ENCODE measurements around the gene LEF1.

LEF1 gene

DNA sequence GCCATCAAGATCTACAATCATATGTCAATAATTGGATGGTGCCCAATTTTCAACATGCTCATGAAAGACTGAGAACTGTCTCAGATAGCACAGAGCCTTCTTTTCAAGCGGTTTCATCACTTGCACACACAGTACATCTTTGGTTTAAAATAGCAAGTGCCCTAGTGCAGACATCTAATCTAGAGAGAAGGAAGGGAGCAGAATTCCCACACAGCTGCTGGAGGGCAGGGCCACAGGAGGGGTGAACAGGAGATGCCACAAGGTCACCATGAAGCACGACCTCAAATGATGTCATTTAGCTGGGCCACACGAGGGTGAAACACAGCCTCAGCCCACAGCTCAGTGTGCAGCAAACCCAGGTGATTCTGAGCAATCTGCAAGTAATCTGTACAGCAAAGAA, 24.3 kb downstream of the LEF1 start:
- Histone ChIP-seq H3K9me3 (ENCODE audit: low read length) (no peaks in the 10 kb centered on the region), H3K27me3 (ENCODE audit: control insufficient read depth in 1 of 2, insufficient read depth in 2 of 2, low read length in 2 of 2) (no peaks in the 10 kb centered on the region)

DNA sequence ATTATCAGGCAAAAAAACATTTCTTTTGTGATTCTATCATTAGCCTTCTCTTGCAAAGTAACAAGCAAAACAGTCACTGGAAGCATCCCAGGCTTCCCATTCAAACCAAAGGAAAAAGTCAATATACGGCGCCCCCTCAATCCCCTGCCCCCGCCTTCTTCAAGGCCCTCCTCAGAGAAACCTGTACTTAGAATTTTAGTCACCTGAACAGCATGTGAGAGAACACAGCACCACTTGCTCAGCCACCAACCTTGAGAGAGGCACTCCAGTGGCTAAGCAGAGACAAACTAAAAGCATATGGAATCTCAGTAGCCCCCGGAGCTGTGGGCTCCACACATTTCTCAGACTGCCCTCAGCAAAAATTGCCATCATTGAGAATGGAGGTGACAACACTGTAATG, 25.2 kb downstream of the LEF1 start:
- H3K27me3 ChIP-seq (ENCODE audit: control insufficient read depth in 1 of 2, insufficient read depth in 2 of 2, low read length in 2 of 2), result no peaks in the 10 kb centered on the region
- no peaks in the 10 kb centered on the region for H3K9me3 ChIP-seq (ENCODE audit: low read length)
- H3K4me3 ChIP-seq (ENCODE audit: low read depth in 1 of 2, low read length in 2 of 2), result no peak overlapping the region
- no peak overlapping the region for H3K27ac ChIP-seq (ENCODE audit: low read depth, low read length)
- no peaks in the 10 kb centered on the region for H3K36me3 ChIP-seq (ENCODE audit: insufficient read depth, low read length)
- H3K9ac ChIP-seq (ENCODE audit: low read length), result no peak overlapping the region
- H3K4me1 ChIP-seq (ENCODE audit: insufficient read depth, low read length), result no peaks in the 10 kb centered on the region

More for the DNA sequence above, 24.3 kb downstream of the LEF1 start:
- no peak overlapping the region for H3K27ac ChIP-seq (ENCODE audit: low read depth, low read length)
- H3K9ac ChIP-seq (ENCODE audit: low read length), result no peak overlapping the region
- no peaks in the 10 kb centered on the region for H3K36me3 ChIP-seq (ENCODE audit: insufficient read depth, low read length)
- no peaks in the 10 kb centered on the region for H3K4me1 ChIP-seq (ENCODE audit: insufficient read depth, low read length)
- H3K4me3 ChIP-seq (ENCODE audit: low read depth in 1 of 2, low read length in 2 of 2), result no peak overlapping the region

DNA sequence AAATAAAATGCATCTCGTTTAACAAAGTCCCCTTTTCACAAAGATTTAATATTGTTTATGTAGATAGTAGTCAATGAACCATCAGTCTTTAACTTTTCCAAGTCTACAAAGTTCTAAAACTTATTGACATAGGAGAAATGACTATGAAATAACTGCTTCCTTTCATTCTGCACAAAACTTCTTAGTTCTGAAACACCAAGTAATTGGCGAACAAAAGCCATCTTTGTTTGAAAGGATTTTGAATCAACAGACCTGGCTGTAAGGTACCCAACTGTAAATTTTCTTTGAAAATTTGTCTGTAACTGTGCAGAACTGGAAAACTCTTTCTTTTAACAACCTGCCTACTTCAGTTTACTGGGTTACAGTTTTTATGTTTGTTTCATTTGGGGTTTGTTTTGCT, 25.9 kb downstream of the LEF1 start:
- no peaks in the 10 kb centered on the region for H3K4me1 ChIP-seq (ENCODE audit: insufficient read depth, low read length)
- no peaks in the 10 kb centered on the region for H3K9me3 ChIP-seq (ENCODE audit: low read length)
- H3K9ac ChIP-seq (ENCODE audit: low read length), result no peak overlapping the region
- H3K27me3 ChIP-seq (ENCODE audit: control insufficient read depth in 1 of 2, insufficient read depth in 2 of 2, low read length in 2 of 2), result no peaks in the 10 kb centered on the region
- H3K36me3 ChIP-seq (ENCODE audit: insufficient read depth, low read length), result no peaks in the 10 kb centered on the region
- no peak overlapping the region for H3K4me3 ChIP-seq (ENCODE audit: low read depth in 1 of 2, low read length in 2 of 2)
- no peak overlapping the region for H3K27ac ChIP-seq (ENCODE audit: low read depth, low read length)

DNA sequence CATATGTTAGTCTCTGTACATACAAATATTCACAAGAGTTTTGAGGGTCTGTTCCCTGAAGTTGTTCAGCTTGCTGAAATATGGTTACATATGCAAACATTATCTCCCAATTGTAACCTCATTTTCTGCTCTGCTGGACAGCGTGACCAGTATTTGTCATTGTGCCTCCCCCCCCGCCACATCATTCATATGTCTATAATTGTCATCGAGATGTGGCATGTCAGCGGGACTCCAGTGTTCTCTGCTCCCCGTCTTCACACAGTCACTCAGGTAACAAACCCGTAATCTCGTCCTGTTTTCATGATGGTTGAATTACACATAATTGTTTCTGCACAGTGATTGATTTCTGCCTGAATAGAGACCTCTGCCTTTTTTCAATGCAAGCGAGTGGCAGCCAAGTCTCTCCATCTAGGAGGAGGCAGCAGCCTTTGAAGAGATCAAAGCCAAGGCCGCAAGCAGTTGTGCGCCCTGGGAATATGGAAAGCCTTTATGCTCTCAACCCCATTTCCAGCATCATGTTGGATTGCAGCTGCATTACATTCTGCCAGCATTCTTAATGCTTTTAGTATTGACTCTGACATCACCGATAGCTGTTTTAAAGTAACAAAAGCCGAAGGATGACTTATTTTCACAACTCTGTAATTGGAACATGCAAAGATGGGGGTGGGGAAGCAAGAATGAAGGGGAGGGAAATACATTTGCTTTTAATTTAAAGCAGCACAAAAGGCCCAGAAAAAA, 27.4 kb downstream of the LEF1 start:
- Histone ChIP-seq H3K36me3 (ENCODE audit: insufficient read depth, low read length) (no peaks in the 10 kb centered on the region), H3K9me3 (ENCODE audit: low read length) (no peaks in the 10 kb centered on the region), H3K9ac (ENCODE audit: low read length) (no peak overlapping the region), H3K4me3 (ENCODE audit: low read depth in 1 of 2, low read length in 2 of 2) (no peak overlapping the region), H3K27ac (ENCODE audit: low read depth, low read length) (no peak overlapping the region), H3K4me1 (ENCODE audit: insufficient read depth, low read length) (no peaks in the 10 kb centered on the region), H3K27me3 (ENCODE audit: control insufficient read depth in 1 of 2, insufficient read depth in 2 of 2, low read length in 2 of 2) (no peaks in the 10 kb centered on the region)

DNA sequence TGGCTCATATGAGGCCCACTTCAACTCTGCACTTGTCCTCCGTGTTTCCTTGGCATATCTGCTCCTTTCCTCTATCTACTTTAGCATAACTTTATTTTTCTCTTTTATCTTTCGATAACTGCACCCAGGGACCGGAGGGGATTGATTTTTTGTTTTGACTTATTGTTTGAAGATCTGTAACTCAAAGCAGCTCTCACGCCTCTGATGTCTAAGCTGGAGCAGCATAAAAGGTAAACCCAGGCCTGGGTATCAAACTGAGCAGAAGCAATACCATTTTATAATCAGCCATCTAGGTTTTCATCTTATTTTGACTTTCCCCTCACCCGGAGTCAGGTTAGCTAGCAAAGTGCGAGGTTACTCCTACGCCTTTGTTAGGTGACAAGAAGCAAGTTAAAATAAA, 28.4 kb downstream of the LEF1 start:
- Histone ChIP-seq H3K4me1 (ENCODE audit: insufficient read depth, low read length) (no peaks in the 10 kb centered on the region), H3K36me3 (ENCODE audit: insufficient read depth, low read length) (no peaks in the 10 kb centered on the region), H3K27ac (ENCODE audit: low read depth, low read length) (no peak overlapping the region), H3K9me3 (ENCODE audit: low read length) (no peaks in the 10 kb centered on the region), H3K4me3 (ENCODE audit: low read depth in 1 of 2, low read length in 2 of 2) (no peak overlapping the region), H3K9ac (ENCODE audit: low read length) (no peak overlapping the region), H3K27me3 (ENCODE audit: control insufficient read depth in 1 of 2, insufficient read depth in 2 of 2, low read length in 2 of 2) (no peaks in the 10 kb centered on the region)

DNA sequence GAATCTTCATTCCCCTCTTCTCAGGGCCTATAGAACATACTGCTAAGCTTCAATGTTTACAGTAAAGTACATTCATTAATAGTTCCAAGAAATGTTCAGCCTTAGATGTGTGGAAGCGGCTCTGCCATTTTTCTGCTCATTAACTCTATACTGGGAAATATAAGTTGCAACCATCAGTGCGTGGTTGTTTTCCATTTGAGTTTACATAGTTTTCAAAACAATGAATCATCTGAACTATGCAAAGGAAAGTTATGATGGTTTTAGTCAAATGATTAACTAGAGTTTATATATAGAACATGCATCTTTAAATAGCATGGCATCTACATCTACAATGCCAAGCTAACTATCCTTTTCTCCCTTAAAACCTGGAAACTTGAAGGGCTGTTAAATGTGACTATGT, 29.6 kb downstream of the LEF1 start:
- H3K4me3 ChIP-seq (ENCODE audit: low read depth in 1 of 2, low read length in 2 of 2), result no peak overlapping the region
- H3K36me3 ChIP-seq (ENCODE audit: insufficient read depth, low read length), result no peaks in the 10 kb centered on the region
- H3K4me1 ChIP-seq (ENCODE audit: insufficient read depth, low read length), result no peaks in the 10 kb centered on the region
- no peak overlapping the region for H3K27ac ChIP-seq (ENCODE audit: low read depth, low read length)
- H3K9me3 ChIP-seq (ENCODE audit: low read length), result no peaks in the 10 kb centered on the region
- no peaks in the 10 kb centered on the region for H3K27me3 ChIP-seq (ENCODE audit: control insufficient read depth in 1 of 2, insufficient read depth in 2 of 2, low read length in 2 of 2)
- H3K9ac ChIP-seq (ENCODE audit: low read length), result no peak overlapping the region

DNA sequence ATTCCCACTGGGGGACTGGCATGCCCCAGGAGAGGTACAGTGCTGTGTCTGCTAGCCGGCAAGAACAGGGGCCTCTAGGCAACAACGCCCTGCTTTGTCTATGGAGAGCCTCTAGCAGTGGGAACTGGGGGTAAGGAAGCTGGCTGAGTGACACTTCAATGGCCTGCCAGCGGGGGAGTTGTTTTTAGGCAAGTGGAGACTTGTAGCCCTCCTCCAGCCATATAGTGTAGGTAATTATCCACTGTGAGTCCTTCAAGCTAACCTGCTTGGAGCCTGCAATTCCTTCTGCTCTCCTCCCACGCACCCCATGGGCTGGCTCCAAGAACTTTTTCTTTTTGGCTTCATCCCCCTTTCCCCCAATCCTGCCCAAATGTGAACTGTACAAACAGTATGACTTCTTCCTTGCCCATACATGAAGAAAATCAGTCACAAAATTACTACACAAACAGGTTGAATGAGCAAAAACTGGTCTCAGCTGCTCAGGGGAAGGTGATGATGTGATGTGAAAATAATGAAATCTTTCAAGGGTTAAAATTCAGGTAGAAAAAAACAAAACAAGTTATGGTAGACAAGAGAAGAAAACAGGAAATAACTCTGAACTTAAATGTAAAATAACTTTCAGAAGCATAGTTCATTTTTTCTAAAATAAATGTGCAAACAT, 33.1 kb downstream of the LEF1 start:
- H3K4me3 ChIP-seq (ENCODE audit: low read depth in 1 of 2, low read length in 2 of 2), result no peak overlapping the region
- no peaks in the 10 kb centered on the region for H3K27me3 ChIP-seq (ENCODE audit: control insufficient read depth in 1 of 2, insufficient read depth in 2 of 2, low read length in 2 of 2)
- H3K9me3 ChIP-seq (ENCODE audit: low read length), result no peaks in the 10 kb centered on the region
- no peaks in the 10 kb centered on the region for H3K36me3 ChIP-seq (ENCODE audit: insufficient read depth, low read length)
- H3K4me1 ChIP-seq (ENCODE audit: insufficient read depth, low read length), result no peaks in the 10 kb centered on the region
- H3K9ac ChIP-seq (ENCODE audit: low read length), result no peak overlapping the region
- H3K27ac ChIP-seq (ENCODE audit: low read depth, low read length), result no peak overlapping the region

DNA sequence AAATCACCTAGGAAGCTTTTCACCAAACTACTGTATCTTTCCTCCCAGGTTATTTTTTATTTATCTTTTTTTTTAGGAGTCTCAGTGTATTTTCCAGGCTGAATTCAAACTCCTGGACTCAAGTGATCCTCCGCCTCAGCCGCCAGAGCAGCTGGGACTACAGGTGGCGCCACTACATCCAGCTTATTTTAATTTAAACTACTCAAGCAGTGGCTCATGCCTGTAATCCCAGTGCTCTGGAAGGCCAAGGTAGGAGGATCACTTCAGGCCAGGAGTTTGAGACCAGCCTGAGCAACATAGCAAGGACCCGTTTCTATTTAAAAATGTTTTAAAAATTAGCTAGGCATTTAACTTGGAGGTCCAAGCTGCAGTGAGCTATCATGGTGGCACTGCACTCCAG, 37.8 kb downstream of the LEF1 start:
- no peaks in the 10 kb centered on the region for H3K27me3 ChIP-seq (ENCODE audit: control insufficient read depth in 1 of 2, insufficient read depth in 2 of 2, low read length in 2 of 2)
- no peak overlapping the region for H3K27ac ChIP-seq (ENCODE audit: low read depth, low read length)
- H3K36me3 ChIP-seq (ENCODE audit: insufficient read depth, low read length), result no peaks in the 10 kb centered on the region
- no peaks in the 10 kb centered on the region for H3K4me1 ChIP-seq (ENCODE audit: insufficient read depth, low read length)
- H3K9me3 ChIP-seq (ENCODE audit: low read length), result no peaks in the 10 kb centered on the region
- H3K9ac ChIP-seq (ENCODE audit: low read length), result no peak overlapping the region
- no peak overlapping the region for H3K4me3 ChIP-seq (ENCODE audit: low read depth in 1 of 2, low read length in 2 of 2)

DNA sequence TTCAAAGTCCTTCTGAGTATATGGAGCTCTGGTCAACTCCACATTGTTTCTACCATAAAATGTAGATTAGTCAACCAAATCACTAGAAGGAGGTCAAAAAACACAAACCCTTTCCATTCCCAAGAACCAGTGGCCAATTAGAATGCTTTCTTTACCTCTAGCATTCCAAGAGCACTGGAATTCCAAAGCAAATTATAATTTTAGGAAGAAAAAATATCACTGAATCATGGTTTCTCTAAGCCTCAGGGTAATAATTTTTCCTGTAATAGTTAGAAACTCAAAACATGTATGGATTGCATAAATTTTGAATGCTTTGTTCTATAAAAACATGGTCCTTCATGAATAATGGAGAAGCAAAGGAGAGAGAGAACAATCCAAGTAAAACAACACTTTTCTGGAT, 39.5 kb downstream of the LEF1 start:
- no peaks in the 10 kb centered on the region for H3K9me3 ChIP-seq (ENCODE audit: low read length)
- H3K27me3 ChIP-seq (ENCODE audit: control insufficient read depth in 1 of 2, insufficient read depth in 2 of 2, low read length in 2 of 2), result no peaks in the 10 kb centered on the region
- H3K9ac ChIP-seq (ENCODE audit: low read length), result no peak overlapping the region
- no peak overlapping the region for H3K4me3 ChIP-seq (ENCODE audit: low read depth in 1 of 2, low read length in 2 of 2)
- H3K4me1 ChIP-seq (ENCODE audit: insufficient read depth, low read length), result no peaks in the 10 kb centered on the region
- H3K36me3 ChIP-seq (ENCODE audit: insufficient read depth, low read length), result no peaks in the 10 kb centered on the region
- no peak overlapping the region for H3K27ac ChIP-seq (ENCODE audit: low read depth, low read length)

DNA sequence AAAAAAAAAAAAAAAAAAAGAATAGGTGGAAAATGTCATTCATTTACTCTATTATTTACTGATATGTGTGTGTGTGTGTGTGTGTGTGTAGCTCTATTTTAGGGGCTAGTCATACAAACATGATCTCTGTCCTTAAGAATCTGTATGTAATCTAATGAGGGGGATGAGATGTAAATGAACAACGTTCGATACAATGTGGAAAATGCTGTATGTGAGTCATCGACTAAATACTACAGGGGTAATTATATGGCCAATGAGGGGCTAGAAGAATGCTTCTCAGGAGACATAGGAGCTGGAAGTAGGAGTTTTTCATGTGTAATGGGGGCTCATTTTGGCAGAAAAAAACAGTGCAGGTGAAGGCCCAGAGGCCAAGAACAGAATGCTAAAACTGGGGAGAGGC, 41.9 kb downstream of the LEF1 start:
- Histone ChIP-seq H3K9ac (ENCODE audit: low read length) (no peak overlapping the region), H3K9me3 (ENCODE audit: low read length) (no peaks in the 10 kb centered on the region), H3K4me1 (ENCODE audit: insufficient read depth, low read length) (no peaks in the 10 kb centered on the region), H3K27ac (ENCODE audit: low read depth, low read length) (no peak overlapping the region), H3K27me3 (ENCODE audit: control insufficient read depth in 1 of 2, insufficient read depth in 2 of 2, low read length in 2 of 2) (no peaks in the 10 kb centered on the region), H3K36me3 (ENCODE audit: insufficient read depth, low read length) (no peaks in the 10 kb centered on the region), H3K4me3 (ENCODE audit: low read depth in 1 of 2, low read length in 2 of 2) (no peak overlapping the region)

DNA sequence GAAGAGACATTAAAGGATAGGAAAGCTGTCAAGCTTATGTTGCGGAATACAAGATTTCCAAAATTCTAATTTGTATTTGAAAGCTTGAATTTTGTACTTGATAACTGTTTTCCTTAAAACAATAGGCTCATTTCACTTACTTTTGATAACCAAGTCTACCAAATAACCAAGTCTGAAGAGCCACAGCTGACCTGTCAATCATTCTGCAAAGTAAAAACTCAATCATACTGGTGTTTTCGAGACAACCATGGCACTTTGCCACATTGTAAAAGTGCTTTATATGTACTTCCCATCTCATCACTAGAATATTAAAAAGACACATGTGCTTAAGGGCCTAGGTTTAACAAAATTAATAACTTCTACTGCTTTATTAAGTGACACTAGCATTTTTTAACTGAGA, 47.9 kb downstream of the LEF1 start:
- no peaks in the 10 kb centered on the region for H3K27me3 ChIP-seq (ENCODE audit: control insufficient read depth in 1 of 2, insufficient read depth in 2 of 2, low read length in 2 of 2)
- no peaks in the 10 kb centered on the region for H3K4me1 ChIP-seq (ENCODE audit: insufficient read depth, low read length)
- no peak overlapping the region for H3K9ac ChIP-seq (ENCODE audit: low read length)
- no peak overlapping the region for H3K27ac ChIP-seq (ENCODE audit: low read depth, low read length)
- no peak overlapping the region for H3K4me3 ChIP-seq (ENCODE audit: low read depth in 1 of 2, low read length in 2 of 2)
- no peaks in the 10 kb centered on the region for H3K36me3 ChIP-seq (ENCODE audit: insufficient read depth, low read length)
- no peaks in the 10 kb centered on the region for H3K9me3 ChIP-seq (ENCODE audit: low read length)

DNA sequence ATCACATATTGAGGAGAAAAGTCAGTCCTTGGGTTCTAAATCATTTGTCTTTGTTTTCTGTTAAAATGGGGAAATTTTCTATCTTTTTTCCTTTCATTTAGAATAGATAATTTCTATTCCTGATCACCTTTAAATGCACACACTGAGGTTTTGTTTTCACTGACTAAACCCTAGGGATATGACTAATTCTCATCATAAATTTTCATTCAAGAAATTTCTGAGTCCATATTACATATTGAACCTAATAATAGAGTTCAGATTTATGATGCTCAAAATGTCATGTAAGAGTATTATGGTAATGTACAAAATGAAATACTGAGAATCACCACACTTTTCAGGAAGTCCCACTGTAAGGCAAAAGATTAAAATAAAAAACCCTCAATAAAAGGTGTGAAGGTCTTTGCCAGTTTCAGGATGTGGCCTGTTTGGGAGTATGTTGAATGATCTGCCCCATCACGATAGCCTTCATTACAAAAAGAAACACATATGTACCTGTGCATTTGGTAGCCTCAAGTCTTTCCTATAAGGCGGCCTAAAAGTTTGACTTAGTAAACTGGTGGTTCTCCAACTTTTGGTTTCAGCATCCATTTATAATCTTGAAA, 49.4 kb downstream of the LEF1 start:
- H3K4me3 ChIP-seq (ENCODE audit: low read depth in 1 of 2, low read length in 2 of 2), result no peak overlapping the region
- no peaks in the 10 kb centered on the region for H3K27me3 ChIP-seq (ENCODE audit: control insufficient read depth in 1 of 2, insufficient read depth in 2 of 2, low read length in 2 of 2)
- no peaks in the 10 kb centered on the region for H3K36me3 ChIP-seq (ENCODE audit: insufficient read depth, low read length)
- H3K9ac ChIP-seq (ENCODE audit: low read length), result no peak overlapping the region
- no peaks in the 10 kb centered on the region for H3K9me3 ChIP-seq (ENCODE audit: low read length)
- H3K4me1 ChIP-seq (ENCODE audit: insufficient read depth, low read length), result no peaks in the 10 kb centered on the region
- no peak overlapping the region for H3K27ac ChIP-seq (ENCODE audit: low read depth, low read length)

All from muscle layer of colon (tissue), 2 donors.